GM19239 (cell line): Measurements from ENCODE around the gene SLC37A2.

Source experiments
- DNase-seq: peaks from one replicate; pipeline ENCODE4 v3.0.0; 2011; ENCODE audit warnings: low spot score; ENCODE audit not compliant: insufficient read length
- FAIRE-seq: peaks from 2 replicates; lab custom pipeline; 2011; peaks lifted over from hg19 to GRCh38; lab: Jason Lieb, UNC

Gene SLC37A2

GRCh38 chr11:125102025-125102424, 38.9 kb downstream of the SLC37A2 start:
- FAIRE-seq: no peak
- no peak for DNase-seq

GRCh38 chr11:125102510-125102909, 39.4 kb downstream of the SLC37A2 start:
- no peak for DNase-seq
- FAIRE-seq: no peak

- no peak for FAIRE-seq
- DNase-seq: no peak
Measured at GRCh38 chr11:125105926-125106325, 42.8 kb downstream of the SLC37A2 start.

DNA sequence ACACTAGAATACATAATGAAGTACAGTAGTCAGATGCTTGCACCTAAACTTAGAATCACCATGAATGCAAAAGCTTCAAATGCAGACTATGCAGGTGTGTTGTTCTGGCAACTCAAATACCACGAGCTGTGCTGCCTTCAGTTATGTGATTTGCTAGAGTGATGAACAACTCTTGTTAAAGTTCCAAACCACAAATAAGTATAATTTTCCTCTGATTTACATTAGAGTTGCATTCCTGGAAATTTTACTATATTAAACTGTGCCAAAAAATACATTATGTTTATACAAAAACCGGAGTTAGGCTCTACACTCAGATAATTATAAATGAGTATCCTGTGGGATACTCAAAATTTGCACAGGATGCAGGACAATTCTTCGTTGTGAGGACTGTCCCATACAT, 45.4 kb downstream of the SLC37A2 start:
- FAIRE-seq: no peak
- DNase-seq: no peak

- no peak for FAIRE-seq
- no peak for DNase-seq
Measured at GRCh38 chr11:125110506-125110905, 47.4 kb downstream of the SLC37A2 start.

- FAIRE-seq: peak; percentile 31
- DNase-seq: no peak
Measured at GRCh38 chr11:125111001-125111342, 47.9 kb downstream of the SLC37A2 start.

DNA sequence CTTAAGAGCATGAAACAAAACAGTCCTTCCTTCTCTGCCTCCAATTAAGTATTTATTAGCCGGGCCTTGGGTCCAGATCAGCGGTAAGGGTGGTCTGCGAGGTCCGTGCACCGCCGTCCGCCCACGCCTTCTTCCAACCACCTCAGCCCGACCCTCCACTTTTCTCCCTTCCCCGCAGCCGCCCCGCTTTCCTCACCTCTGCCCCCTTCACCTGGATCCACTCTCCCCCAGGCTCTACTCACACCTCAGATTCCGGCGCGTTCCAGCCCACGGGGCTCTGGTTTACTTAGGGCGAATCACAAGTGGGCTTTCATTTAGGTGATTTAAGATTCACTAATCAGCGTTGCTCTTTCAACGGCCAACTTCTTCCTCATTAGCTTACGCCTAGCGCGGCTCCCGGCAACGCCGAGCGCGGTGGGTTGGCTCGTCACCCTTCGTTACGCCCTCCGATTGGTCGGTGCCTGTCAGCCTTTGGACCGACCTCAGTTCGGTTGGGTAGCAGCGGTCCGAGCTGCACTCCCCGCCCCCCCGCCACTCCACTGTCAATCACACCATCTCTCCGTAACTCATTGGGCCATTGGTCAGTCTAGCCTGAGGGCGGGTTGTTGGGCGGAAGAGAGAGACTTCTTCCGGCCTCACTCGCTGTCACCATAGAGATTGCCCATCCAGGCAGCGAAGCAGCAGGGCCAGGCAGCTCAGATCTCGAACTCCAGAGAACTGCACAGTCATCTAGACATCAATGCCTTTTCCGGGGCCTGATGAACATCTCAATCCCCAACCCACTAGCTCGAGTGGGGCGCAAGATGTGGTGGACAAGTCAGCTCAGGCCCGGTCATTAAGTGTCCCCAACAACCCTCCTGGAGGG, 48.5 kb downstream of the SLC37A2 start, which contains the start of gene TMEM218:
Gene TMEM218, minus strand, starts transcription at position 284 of the 865 bp plus-strand sequence. CDS start 9,385 bp downstream, outside the sequence.
- peak; percentile 80 for DNase-seq
- FAIRE-seq: peak; percentile 99

DNA sequence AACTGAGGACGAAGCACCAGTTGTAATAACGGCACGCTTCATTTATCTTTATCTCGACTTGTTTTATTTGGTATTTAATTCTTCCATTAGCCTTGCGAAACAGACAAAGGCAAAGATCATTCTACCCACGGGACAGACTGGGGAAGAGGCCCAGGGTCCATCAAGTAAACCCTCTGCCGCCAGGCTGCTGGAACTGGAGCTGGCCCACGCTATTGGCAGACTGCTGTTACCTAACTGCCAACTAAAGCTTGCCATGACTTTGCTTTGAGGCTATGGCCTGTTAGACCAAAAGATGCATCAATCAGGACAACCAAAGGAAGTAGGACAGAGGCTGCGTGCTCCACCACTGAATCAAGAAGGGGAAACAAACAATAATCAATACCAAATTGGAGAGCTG, 49.1 kb downstream of the SLC37A2 start:
- FAIRE-seq (no peak), DNase-seq (no peak)

DNA sequence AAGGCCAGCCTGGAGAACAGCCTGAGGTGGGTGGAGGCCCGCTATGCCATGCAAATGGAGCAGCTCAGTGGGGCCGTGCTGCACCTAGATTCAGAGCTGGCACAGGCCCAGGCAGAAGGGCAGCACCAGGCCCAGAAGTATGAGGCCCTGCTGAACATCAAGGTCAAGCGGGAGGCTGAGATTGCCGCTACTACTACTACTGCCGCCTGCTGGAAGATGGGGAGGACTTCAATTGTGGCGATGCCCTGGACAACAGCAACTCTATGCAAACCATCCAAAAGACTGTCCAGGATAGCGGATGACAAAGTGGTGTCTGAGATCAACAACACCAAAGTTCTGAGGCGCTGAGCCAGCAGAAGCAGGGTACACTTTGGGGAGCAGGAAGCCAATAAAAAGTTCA, 51.4 kb downstream of the SLC37A2 start:
- DNase-seq (no peak), FAIRE-seq (no peak)

DNA sequence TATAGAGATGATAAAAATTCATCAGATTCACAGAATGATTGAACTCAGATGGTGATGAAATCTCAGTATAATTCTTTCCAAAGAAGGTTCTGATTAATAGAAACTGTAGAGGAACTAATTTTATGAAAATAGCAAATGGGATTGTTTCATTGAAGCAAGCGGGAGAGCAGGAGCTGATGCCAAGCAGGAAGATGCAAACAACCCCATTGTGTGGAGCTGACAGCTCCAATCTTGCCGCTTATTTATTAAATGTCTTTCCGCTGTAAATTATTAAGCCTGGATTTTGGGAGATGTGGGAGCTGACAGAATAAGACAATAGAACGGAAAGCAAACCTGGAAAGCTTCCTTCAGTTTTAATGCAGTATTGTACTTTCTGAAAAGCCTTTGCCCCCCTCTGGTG, 54.3 kb downstream of the SLC37A2 start:
- FAIRE-seq (no peak), DNase-seq (no peak)

DNA sequence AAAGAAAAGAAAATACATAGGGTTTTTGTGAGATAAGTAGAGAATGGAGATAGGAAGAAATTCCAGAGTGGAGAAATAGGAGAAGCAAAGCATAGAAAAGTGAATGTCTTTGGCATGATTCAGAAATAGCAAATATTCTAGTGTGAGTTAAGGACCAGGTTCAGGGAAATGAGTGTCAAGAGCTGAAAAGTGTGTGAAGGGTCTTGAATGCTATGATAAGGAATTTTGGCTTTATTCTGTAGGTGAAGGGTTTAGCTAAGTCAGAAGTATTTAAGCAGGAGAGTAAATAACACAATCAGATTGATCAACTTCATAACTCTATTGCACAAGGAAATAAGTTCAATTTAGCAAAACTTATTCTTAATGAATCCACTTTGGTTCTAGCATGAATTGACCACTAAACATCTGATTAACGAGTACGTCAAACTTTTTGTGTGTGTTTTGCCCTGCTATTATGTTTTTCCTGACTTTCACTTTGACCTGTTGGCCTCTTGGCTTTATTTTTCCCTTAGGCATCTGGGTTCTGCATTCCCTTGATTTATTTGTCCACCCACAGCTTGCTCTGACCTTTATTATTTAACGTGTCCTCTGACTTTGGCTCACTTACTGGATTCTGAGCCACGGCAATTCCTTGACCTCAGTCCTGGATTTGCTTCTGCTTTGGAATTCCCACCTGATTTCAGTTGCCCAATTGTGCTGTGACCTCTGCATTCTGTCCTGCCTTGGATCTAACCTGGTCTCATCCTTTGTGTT, 60.3 kb downstream of the SLC37A2 start:
- DNase-seq: no peak
- FAIRE-seq: no peak

- DNase-seq (peak; percentile 20), FAIRE-seq (peak; percentile 82)
Measured at GRCh38 chr11:125123947-125124617, 61.0 kb downstream of the SLC37A2 start.

DNA sequence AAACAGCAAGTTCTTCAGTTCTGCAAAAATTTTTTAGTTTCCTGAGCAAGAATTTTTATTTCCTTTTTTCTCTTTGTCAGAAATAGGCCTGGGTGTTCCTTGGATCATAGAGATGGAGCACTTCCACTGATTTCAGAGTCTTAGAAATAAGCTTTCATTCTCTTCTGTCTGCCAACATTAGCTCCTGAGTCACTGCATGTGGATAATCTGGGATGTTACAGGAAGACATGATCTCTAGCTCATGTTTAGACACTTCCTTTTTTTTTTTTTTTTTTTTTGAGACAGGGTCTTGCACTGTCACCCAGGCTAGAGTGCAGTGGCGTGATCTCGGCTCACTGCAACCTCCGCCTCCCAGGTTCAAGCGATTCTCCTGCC, 61.5 kb downstream of the SLC37A2 start:
- no peak for DNase-seq
- FAIRE-seq: no peak

DNA sequence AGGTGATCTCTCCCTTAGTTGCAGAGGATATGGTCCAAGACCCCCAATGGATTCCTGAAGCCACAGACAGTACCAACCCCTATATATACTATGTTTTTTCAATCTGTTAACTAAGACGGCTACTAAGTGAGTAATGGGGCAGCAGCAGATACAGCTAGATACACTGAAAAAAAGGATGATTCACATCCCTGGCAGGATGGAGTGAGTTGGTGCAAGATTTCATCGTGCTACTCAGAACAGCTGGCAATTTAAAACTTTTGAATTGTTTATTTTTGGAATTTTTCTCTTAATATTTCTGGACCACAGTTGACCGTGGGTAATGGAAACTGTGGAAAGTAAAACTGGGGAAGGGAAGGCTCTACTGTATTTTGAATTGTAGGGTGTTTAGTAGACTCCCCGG, 65.3 kb downstream of the SLC37A2 start:
- FAIRE-seq: no peak

GRCh38 chr11:125129316-125129993, 66.3 kb downstream of the SLC37A2 start:
- no peak for FAIRE-seq
- no peak for DNase-seq

More for the DNA sequence above, 65.3 kb downstream of the SLC37A2 start:
- DNase-seq: no peak

DNA sequence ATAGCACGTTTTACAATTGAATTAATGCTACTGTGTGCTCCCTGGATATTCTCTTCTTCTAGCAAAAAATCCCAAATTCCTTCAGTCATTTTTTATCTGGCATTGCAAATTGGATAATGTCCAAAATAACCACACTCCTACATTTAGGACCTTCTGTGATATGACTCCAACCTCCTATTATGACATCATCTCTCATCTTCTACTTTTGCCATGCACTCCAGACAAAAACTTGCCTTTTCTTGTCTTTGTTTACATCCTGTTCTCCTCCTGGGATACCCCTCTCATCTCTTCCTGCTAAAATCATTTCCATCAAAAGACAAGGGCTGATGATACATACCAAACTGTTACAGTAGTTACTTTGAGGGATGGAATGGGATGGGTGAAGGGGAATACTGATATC, 69.0 kb downstream of the SLC37A2 start:
- FAIRE-seq (no peak), DNase-seq (no peak)

DNA sequence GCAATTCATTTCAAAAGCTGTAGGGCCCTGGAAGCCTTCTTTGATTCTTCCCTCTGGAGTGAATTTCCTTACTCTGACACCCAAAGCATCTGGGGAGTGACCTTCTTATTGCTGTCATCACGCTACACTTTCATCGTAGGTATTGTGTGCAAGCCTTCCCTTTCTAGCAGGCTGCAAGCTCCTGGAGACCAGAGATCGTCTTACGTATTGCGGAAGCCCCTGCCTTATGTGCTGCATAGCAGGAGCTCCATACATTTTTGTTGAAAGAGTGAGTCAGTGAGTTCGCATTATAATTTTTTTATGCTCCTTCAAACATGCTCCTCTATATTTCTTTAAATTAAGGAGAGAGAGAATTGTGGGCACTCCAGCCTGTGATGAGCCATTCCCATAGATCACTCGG, 69.5 kb downstream of the SLC37A2 start:
- no peak for FAIRE-seq
- DNase-seq: no peak

GRCh38 chr11:125136001-125136400, 72.9 kb downstream of the SLC37A2 start:
- DNase-seq: no peak
- FAIRE-seq: no peak

- no peak for FAIRE-seq
- no peak for DNase-seq
Measured at GRCh38 chr11:125138966-125139365, 75.9 kb downstream of the SLC37A2 start.

GRCh38 chr11:125139778-125140177, 76.7 kb downstream of the SLC37A2 start:
- DNase-seq (no peak), FAIRE-seq (no peak)
